Uterus (tissue), 4 donors: Measurements from ENCODE around the gene NCBP3. TPM values are rescaled to one million over a fixed set of nuclear protein-coding genes. Genes with fewer than 3 reads are reported as not detected.

ENCODE experiments used
- DNase-seq, 2 donors: peaks; one replicate each; pipeline ENCODE4 v3.0.0-alpha.2; 2019 to 2020
- H3K27ac ChIP-seq, 2 donors: fragments of 200-600 bp; sonication (generic); 1 replicate in 1 of 2; 2 replicates in 1 of 2; pipeline ENCODE4 v1.5.1; 2016 to 2018
- H3K27me3 ChIP-seq, 2 donors: fragments of 200-600 bp; sonication (generic); one replicate each; pipeline ENCODE4 v1.5.1; 2018 to 2019; ENCODE audit warnings: control low read depth in 1 of 2
- H3K36me3 ChIP-seq, 2 donors: fragments of 200-600 bp; sonication (generic); one replicate each; pipeline ENCODE4 v1.5.1; 2019; ENCODE audit warnings: control low read depth in 1 of 2
- H3K4me1 ChIP-seq, 2 donors: fragments of 200-600 bp; sonication (generic); one replicate each; pipeline ENCODE4 v1.5.1; 2018 to 2019; ENCODE audit warnings: control low read depth in 1 of 2
- H3K4me3 ChIP-seq, 2 donors: fragments of 200-600 bp; sonication (generic); 1 replicate in 1 of 2; 2 replicates in 1 of 2; pipeline ENCODE4 v1.5.1; 2018 to 2019; ENCODE audit warnings: mild to moderate bottlenecking in 1 of 2
- H3K9me3 ChIP-seq, 2 donors: fragments of 200-600 bp; sonication (generic); one replicate each; pipeline ENCODE4 v1.5.1; 2019; ENCODE audit warnings: control low read depth in 1 of 2
- POLR2A ChIP-seq, 2 donors: fragments of 450-650 bp; IDR thresholded peaks; one replicate each; pipeline ENCODE4 v1.6.1; 2016; ENCODE audit warnings: antibody characterized with exemption in 2 of 2, mild to moderate bottlenecking in 1 of 2, moderate library complexity in 1 of 2
- intact Hi-C: fragments of 100-400 bp; cut with DNase I; formaldehyde crosslinking; loops from one replicate; pipeline ENCODE4 v1.15.1; 2023; ENCODE audit warnings: low total_unique reads
- total RNA-seq, 4 donors: library from RNA; depleted of rRNA in 3 of 4; stranded (reverse); fragments of >200 nt in 3 of 4; gene quantifications; one replicate each; pipeline versions ENCODE4 v1.1.0 to v1.2.4, GENCODE V29; 2014 to 2023
- TF ChIP-seq, protein P1 (sequence below), 4 experiments: fragments of 200-600 bp in 2 of 4; fragments of 450-650 bp in 2 of 4; sonication (generic) in 2 of 4; IDR thresholded peaks; one replicate each; pipeline ENCODE4 v1.5.1; 2016 to 2019; ENCODE audit warnings: antibody characterized with exemption in 4 of 4, mild to moderate bottlenecking in 2 of 4, moderate library complexity in 1 of 4
- donor health status: DM: yes; HTN: yes; CAD: no.

Gene NCBP3
- total RNA-seq, 4 donors from 2014 or later = 16.5 to 46.7 (median 30.1) TPM

DNA sequence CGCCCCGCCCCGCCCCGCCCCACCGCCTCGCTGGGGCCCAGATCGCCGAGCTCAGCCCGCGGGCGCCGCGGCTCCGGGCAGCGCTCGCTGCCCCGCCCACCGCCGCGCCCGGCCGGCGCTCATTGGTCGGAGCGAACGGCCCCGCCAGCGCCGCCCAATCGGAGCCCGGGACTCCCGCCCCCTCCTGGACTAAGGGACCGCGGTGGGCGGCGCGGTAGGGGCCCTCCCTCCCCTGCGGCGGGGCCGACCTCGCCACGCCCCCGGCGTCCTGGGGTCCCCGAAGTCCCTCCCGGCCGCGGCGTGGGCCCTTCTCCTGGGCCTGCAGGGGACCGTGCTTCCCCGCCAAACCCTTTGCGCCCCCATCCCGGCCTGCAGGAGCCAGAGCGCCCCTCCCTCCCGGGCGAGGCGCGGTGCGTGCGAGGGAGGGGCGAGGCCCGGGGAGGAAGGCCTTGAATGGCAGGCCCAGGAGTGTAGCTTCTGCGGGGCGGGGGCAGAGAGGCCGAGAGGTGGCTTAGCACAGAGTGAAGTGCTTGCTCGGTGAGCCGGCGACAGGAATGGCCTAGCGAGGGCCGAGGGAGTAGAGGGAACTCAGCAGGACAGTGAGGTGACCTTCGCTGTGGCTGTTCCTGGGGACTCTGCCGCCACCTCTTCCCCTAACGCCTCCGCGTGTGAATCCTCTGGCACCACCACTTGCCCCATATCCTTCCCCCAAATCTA is 47.1 kb upstream of the NCBP3 start, which contains the start of gene CAMKK1:
Gene CAMKK1, minus strand, starts transcription at position 51 of the 717 bp plus-strand sequence. CDS start 7,366 bp downstream, outside the sequence.
- Histone ChIP-seq H3K27me3 (no peaks in the 10 kb centered on the region), H3K27ac (peak within 1 kb of the TSS; percentile 96 to 97), H3K4me1 (peaks cover 2 to 28% of the 10 kb centered on the region in 2 donors), H3K36me3 (no peaks in the 10 kb centered on the region), H3K9me3 (no peaks in the 10 kb centered on the region), H3K4me3 (peak within 1 kb of the TSS; percentile 54 to 70)
- TF ChIP-seq, protein P1, sequence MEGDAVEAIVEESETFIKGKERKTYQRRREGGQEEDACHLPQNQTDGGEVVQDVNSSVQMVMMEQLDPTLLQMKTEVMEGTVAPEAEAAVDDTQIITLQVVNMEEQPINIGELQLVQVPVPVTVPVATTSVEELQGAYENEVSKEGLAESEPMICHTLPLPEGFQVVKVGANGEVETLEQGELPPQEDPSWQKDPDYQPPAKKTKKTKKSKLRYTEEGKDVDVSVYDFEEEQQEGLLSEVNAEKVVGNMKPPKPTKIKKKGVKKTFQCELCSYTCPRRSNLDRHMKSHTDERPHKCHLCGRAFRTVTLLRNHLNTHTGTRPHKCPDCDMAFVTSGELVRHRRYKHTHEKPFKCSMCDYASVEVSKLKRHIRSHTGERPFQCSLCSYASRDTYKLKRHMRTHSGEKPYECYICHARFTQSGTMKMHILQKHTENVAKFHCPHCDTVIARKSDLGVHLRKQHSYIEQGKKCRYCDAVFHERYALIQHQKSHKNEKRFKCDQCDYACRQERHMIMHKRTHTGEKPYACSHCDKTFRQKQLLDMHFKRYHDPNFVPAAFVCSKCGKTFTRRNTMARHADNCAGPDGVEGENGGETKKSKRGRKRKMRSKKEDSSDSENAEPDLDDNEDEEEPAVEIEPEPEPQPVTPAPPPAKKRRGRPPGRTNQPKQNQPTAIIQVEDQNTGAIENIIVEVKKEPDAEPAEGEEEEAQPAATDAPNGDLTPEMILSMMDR (IDR thresholded peaks at IDR 0.05) = peak in 1 of 4 experiments; percentile 34
- TF ChIP-seq POLR2A (IDR thresholded peaks at IDR 0.05) = peak in 1 of 2 donors; percentile 44
- peak; percentile 86 to 89 for DNase-seq
- intact Hi-C loops = no loop called here

GRCh38 chr17:3892095-3892998 is 46.3 kb upstream of the NCBP3 start:
- intact Hi-C loops = no loop called here
- Histone ChIP-seq H3K27ac (peak overlapping the region; percentile 96 to 97), H3K4me3 (peak overlapping the region; percentile 54 to 70), H3K36me3 (no peaks in the 10 kb centered on the region), H3K27me3 (no peaks in the 10 kb centered on the region), H3K4me1 (peaks cover 8 to 36% of the 10 kb centered on the region in 2 donors), H3K9me3 (no peaks in the 10 kb centered on the region)
- TF ChIP-seq, protein P1 (IDR thresholded peaks at IDR 0.05) = no peak
- TF ChIP-seq POLR2A (IDR thresholded peaks at IDR 0.05) = peak; percentile 12 to 43
- DNase-seq = peak; percentile 87 to 89

DNA sequence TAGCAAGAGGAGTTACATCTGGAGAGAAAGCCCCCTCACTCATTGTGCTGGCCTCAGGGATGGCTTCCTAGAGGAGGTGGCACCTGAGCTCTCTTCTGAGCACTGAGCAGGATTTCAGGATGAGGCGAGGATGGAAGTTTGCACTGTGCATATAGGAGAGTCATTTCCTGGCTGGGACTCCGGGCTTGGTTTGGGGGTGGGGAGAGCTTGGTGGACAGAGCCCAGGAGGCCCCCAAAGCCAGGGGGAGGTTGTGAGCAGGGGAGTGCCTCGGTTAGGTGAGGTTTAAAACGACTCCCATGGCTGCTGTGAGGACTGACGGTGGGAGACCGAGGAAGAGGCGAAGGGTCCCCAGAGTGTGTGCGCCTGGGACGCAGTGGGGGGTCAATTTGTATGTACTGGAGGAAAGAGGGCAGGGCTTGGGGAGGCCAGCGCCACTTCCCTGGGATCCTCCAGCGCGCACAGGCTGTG is 45.6 kb upstream of the NCBP3 start:
- Histone ChIP-seq H3K27me3 (no peaks in the 10 kb centered on the region), H3K36me3 (no peaks in the 10 kb centered on the region), H3K9me3 (no peaks in the 10 kb centered on the region), H3K4me1 (peaks cover 8 to 41% of the 10 kb centered on the region in 2 donors), H3K4me3 (peak overlapping the region; percentile 54 to 70), H3K27ac (peak overlapping the region; percentile 96 to 97)
- no peak for DNase-seq
- TF ChIP-seq, protein P1 (IDR thresholded peaks at IDR 0.05) = no peak
- TF ChIP-seq POLR2A (IDR thresholded peaks at IDR 0.05) = no peak
- intact Hi-C loops = no loop called here

DNA sequence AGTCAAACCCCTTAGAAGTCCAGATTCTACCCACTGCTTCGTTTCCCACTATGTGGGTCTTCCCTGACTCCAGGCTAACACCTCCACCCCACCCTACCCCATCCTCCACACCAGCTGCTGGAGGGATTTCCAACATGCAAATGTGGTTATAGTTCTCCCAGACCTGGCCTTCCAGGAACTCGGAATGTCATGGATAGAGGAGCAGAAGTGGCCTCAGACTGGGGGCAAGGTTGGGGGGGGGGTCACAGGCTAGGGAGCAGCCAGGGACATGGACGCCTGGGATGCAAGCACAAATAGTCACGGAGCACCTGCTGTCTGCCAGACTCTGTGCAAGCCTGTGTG is 44.8 kb upstream of the NCBP3 start:
- no peak for DNase-seq
- no peak for TF ChIP-seq POLR2A (IDR thresholded peaks at IDR 0.05)
- TF ChIP-seq, protein P1 (IDR thresholded peaks at IDR 0.05) = no peak
- Histone ChIP-seq H3K9me3 (no peaks in the 10 kb centered on the region), H3K27me3 (no peaks in the 10 kb centered on the region), H3K4me3 (no peak overlapping the region), H3K36me3 (no peaks in the 10 kb centered on the region), H3K4me1 (peaks cover 8 to 41% of the 10 kb centered on the region in 2 donors), H3K27ac (peak overlapping the region; percentile 96 to 97)
- intact Hi-C loops = no loop called here
